Caco-2 (cell line): Measurements from ENCODE around the gene FOXD3. TPM values are rescaled to one million over a fixed set of nuclear protein-coding genes. Genes with fewer than 3 reads are reported as not detected.

Experiments used
- BruUV-seq: library from RNA; stranded (reverse); fragments of 400-500 nt; replicated peaks from 2 replicates; lab custom pipeline; 2021; lab: Mats Ljungman, UMichigan
- CTCF ChIA-PET: fragments of 300-600 bp; sonication (Branson Sonifier 250); formaldehyde crosslinking; loops from one replicate; lab custom pipeline; 2022; ENCODE audit warnings: antibody characterized with exemption; lab: Charles Lee
- POLR2A ChIA-PET: fragments of 300-600 bp; sonication (Branson Sonifier 250); formaldehyde crosslinking; loops from one replicate; lab custom pipeline; 2022; ENCODE audit warnings: antibody characterized with exemption; lab: Charles Lee
- DNase-seq, 2 experiments: peaks; one replicate each; pipeline versions ENCODE4 v3.0.0 to v3.0.0-alpha.2; 2020 to 2022
- H3K27me3 ChIP-seq: replicated peaks from 2 replicates; pipeline ENCODE4 v1.6.0; 2011; ENCODE audit warnings: low read length; ENCODE audit not compliant: control insufficient read depth, insufficient read depth
- H3K36me3 ChIP-seq: 2 replicates; pipeline ENCODE4 v1.5.1; 2011; ENCODE audit warnings: low read length; ENCODE audit not compliant: control insufficient read depth, insufficient read depth
- H3K4me1 ChIP-seq: fragments of 250-450 bp; sonication (Bioruptor Pico); 2 replicates; pipeline ENCODE4 v1.5.1; 2020; ENCODE audit warnings: mild to moderate bottlenecking
- H3K4me3 ChIP-seq: 2 replicates; pipeline ENCODE4 v1.5.1; 2011; ENCODE audit warnings: low read depth, mild to moderate bottlenecking, control low read depth, low read length
- H3K9me3 ChIP-seq: fragments of 250-450 bp; sonication (Bioruptor Pico); 2 replicates; pipeline ENCODE4 v1.5.1; 2020; ENCODE audit warnings: mild to moderate bottlenecking, moderate library complexity
- H3K27ac Mint-ChIP-seq: one replicate; pipeline ENCODE4 v1.8.0; 2022; ENCODE audit warnings: mixed read lengths; ENCODE audit not compliant: unreplicated experiment
- H3K27me3 Mint-ChIP-seq: one replicate; pipeline ENCODE4 v1.8.0; 2022; ENCODE audit warnings: mixed read lengths; ENCODE audit not compliant: insufficient read depth, unreplicated experiment
- H3K36me3 Mint-ChIP-seq: one replicate; pipeline ENCODE4 v1.8.0; 2022; ENCODE audit warnings: mild to moderate bottlenecking, mixed read lengths; ENCODE audit not compliant: insufficient read depth, unreplicated experiment
- H3K4me1 Mint-ChIP-seq: one replicate; pipeline ENCODE4 v1.8.0; 2022; ENCODE audit warnings: low read depth, mixed read lengths; ENCODE audit not compliant: unreplicated experiment
- H3K4me3 Mint-ChIP-seq: one replicate; pipeline ENCODE4 v1.8.0; 2022; ENCODE audit warnings: mild to moderate bottlenecking, moderate library complexity, mixed read lengths; ENCODE audit not compliant: unreplicated experiment
- H3K9me3 Mint-ChIP-seq: one replicate; pipeline ENCODE4 v1.8.0; 2022; ENCODE audit warnings: mixed read lengths; ENCODE audit not compliant: unreplicated experiment
- intact Hi-C: fragments of 100-400 bp; cut with micrococcal nuclease; formaldehyde crosslinking; loops from one replicate; pipeline ENCODE4 v1.10.0; 2022; ENCODE audit not compliant: unreplicated experiment
- total RNA-seq: library from RNA; stranded (reverse); gene quantifications from 2 replicates; pipeline ENCODE4 v1.2.3, GENCODE V29; 2022
- TF ChIP-seq, protein P1 (sequence below), 2 experiments: fragments of 200-600 bp in 1 of 2; IDR thresholded peaks; 1 replicate in 1 of 2; 2 replicates in 1 of 2; pipeline versions ENCODE4 v1.5.1 to v1.8.0; 2011 to 2022; ENCODE audit warnings: antibody characterized with exemption in 1 of 2, control low read depth in 1 of 2, inconsistent platforms in 1 of 2, low read depth in 1 of 2, low read length in 1 of 2, mild to moderate bottlenecking in 1 of 2, moderate library complexity in 1 of 2; ENCODE audit not compliant: insufficient read depth in 1 of 2, severe bottlenecking in 1 of 2, unreplicated experiment in 1 of 2

Gene FOXD3
- total RNA-seq, 1 experiment from 2014 or later, result not detected

DNA sequence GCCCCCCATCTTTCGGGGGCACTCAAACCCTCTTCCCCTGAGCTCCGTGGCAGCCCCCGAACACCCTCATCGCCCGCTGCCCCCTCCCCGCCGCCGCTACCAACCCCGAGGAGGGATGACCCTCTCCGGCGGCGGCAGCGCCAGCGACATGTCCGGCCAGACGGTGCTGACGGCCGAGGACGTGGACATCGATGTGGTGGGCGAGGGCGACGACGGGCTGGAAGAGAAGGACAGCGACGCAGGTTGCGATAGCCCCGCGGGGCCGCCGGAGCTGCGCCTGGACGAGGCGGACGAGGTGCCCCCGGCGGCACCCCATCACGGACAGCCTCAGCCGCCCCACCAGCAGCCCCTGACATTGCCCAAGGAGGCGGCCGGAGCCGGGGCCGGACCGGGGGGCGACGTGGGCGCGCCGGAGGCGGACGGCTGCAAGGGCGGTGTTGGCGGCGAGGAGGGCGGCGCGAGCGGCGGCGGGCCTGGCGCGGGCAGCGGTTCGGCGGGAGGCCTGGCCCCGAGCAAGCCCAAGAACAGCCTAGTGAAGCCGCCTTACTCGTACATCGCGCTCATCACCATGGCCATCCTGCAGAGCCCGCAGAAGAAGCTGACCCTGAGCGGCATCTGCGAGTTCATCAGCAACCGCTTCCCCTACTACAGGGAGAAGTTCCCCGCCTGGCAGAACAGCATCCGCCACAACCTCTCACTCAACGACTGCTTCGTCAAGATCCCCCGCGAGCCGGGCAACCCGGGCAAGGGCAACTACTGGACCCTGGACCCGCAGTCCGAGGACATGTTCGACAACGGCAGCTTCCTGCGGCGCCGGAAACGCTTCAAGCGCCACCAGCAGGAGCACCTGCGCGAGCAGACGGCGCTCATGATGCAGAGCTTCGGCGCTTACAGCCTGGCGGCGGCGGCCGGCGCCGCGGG is 837 bp downstream of the FOXD3 start:
- Histone ChIP-seq H3K4me1 (no peaks in the 10 kb centered on the region), H3K27me3 (no peaks in the 10 kb centered on the region), H3K4me3 (peak overlapping the region; percentile 40), H3K9me3 (no peaks in the 10 kb centered on the region), H3K36me3 (no peaks in the 10 kb centered on the region)
- H3K27me3 Mint-ChIP-seq, result peaks cover 40% of the 10 kb centered on the region
- ChIA-PET POLR2A (no interaction called here), CTCF (interaction anchor here (0.6 to 0.7 kb wide), 4 partner anchors 118 to 561 kb away, joined by 3 to 10 read pairs (median 4); no protein-coding TSS in a partner anchor)
- H3K27ac Mint-ChIP-seq, result no peak overlapping the region
- H3K9me3 Mint-ChIP-seq, result no peaks in the 10 kb centered on the region
- TF ChIP-seq, protein P1, sequence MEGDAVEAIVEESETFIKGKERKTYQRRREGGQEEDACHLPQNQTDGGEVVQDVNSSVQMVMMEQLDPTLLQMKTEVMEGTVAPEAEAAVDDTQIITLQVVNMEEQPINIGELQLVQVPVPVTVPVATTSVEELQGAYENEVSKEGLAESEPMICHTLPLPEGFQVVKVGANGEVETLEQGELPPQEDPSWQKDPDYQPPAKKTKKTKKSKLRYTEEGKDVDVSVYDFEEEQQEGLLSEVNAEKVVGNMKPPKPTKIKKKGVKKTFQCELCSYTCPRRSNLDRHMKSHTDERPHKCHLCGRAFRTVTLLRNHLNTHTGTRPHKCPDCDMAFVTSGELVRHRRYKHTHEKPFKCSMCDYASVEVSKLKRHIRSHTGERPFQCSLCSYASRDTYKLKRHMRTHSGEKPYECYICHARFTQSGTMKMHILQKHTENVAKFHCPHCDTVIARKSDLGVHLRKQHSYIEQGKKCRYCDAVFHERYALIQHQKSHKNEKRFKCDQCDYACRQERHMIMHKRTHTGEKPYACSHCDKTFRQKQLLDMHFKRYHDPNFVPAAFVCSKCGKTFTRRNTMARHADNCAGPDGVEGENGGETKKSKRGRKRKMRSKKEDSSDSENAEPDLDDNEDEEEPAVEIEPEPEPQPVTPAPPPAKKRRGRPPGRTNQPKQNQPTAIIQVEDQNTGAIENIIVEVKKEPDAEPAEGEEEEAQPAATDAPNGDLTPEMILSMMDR (IDR thresholded peaks at IDR 0.05; ENCODE audit: insufficient read depth in 1 of 2, low read depth in 1 of 2, low read length in 1 of 2, severe bottlenecking in 1 of 2, unreplicated experiment in 1 of 2), result no peak
- intact Hi-C loops, result loop anchor here (10.0 kb wide), 1 partner anchor 212 kb away; no protein-coding TSS in a partner anchor
- no peaks in the 10 kb centered on the region for H3K36me3 Mint-ChIP-seq
- H3K4me1 Mint-ChIP-seq, result no peaks in the 10 kb centered on the region
- no TSS peak for BruUV-seq
- peak; percentile 38 for DNase-seq
- H3K4me3 Mint-ChIP-seq, result peak overlapping the region; percentile 70

DNA sequence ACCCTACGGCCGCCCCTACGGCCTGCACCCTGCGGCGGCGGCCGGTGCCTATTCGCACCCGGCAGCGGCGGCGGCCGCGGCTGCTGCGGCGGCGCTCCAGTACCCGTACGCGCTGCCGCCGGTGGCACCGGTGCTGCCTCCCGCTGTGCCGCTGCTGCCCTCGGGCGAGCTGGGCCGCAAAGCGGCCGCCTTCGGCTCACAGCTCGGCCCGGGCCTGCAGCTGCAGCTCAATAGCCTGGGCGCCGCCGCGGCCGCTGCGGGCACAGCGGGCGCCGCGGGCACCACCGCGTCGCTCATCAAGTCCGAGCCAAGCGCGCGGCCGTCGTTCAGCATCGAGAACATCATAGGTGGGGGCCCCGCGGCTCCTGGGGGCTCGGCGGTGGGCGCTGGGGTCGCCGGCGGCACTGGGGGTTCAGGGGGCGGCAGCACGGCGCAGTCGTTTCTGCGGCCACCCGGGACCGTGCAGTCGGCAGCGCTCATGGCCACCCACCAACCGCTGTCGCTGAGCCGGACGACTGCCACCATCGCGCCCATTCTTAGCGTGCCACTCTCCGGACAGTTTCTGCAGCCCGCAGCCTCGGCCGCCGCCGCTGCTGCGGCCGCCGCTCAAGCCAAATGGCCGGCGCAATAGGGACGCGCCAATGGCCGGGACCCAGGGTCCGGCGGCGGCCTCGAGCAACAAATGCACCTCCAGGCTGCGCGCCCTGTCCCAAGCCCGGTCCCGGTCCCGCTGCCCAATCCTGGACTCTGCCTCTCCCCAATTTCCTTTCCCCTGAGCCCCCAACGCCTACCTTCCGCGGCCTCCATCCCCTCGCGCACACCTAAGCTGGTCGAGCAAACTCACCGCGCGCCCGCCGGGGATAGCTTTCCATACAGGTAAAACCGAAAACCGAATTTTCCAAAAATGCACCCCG is 1.8 kb downstream of the FOXD3 start:
- H3K27ac Mint-ChIP-seq, result no peak overlapping the region
- H3K36me3 Mint-ChIP-seq, result no peaks in the 10 kb centered on the region
- BruUV-seq, result no TSS peak
- H3K4me3 Mint-ChIP-seq, result peak overlapping the region; percentile 70
- H3K9me3 ChIP-seq, result no peaks in the 10 kb centered on the region
- H3K4me3 ChIP-seq, result no peak overlapping the region; the same call in 1 of the 2 replicates
- no peak for DNase-seq
- TF ChIP-seq, protein P1 (IDR thresholded peaks at IDR 0.05; ENCODE audit: insufficient read depth in 1 of 2, low read depth in 1 of 2, low read length in 1 of 2, severe bottlenecking in 1 of 2, unreplicated experiment in 1 of 2), result no peak
- no peaks in the 10 kb centered on the region for H3K4me1 ChIP-seq
- ChIA-PET CTCF (interaction anchor here (0.6 to 0.7 kb wide), 4 partner anchors 117 to 562 kb away, joined by 3 to 10 read pairs (median 4); no protein-coding TSS in a partner anchor), POLR2A (no interaction called here)
- peaks cover 37% of the 10 kb centered on the region for H3K27me3 Mint-ChIP-seq
- no peaks in the 10 kb centered on the region for H3K9me3 Mint-ChIP-seq
- H3K36me3 ChIP-seq, result no peaks in the 10 kb centered on the region
- intact Hi-C loops, result loop anchor here (10.0 kb wide), 1 partner anchor 211 kb away; no protein-coding TSS in a partner anchor
- H3K27me3 ChIP-seq, result no peaks in the 10 kb centered on the region
- no peaks in the 10 kb centered on the region for H3K4me1 Mint-ChIP-seq

DNA sequence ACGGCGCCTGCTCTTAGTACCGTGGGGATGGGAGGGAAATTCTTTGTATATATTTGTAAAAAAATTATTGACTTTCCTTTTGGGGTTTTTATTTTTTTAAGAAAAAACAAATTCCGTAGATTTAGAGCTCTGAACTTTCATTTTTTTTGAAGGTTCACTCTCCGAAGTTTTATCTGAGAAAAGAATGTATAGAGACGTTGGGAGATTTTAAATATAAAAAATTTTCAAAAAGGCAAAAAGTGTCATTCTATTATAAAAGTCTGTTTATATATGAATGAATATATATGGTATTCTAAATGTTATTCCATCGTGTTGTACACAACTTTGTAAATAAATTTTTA is 2.4 kb downstream of the FOXD3 start:
- CTCF ChIA-PET, result no interaction called here
- H3K36me3 Mint-ChIP-seq, result no peaks in the 10 kb centered on the region
- no peaks in the 10 kb centered on the region for H3K36me3 ChIP-seq
- H3K27me3 ChIP-seq, result no peaks in the 10 kb centered on the region
- H3K9me3 Mint-ChIP-seq, result no peaks in the 10 kb centered on the region
- intact Hi-C loops, result loop anchor here (5.0 to 10.0 kb wide), 2 partner anchors 43 to 210 kb away; partner anchors contain the start of gene ALG6
- H3K9me3 ChIP-seq, result no peaks in the 10 kb centered on the region
- TF ChIP-seq, protein P1 (IDR thresholded peaks at IDR 0.05; ENCODE audit: insufficient read depth in 1 of 2, low read depth in 1 of 2, low read length in 1 of 2, severe bottlenecking in 1 of 2, unreplicated experiment in 1 of 2), result no peak
- no peaks in the 10 kb centered on the region for H3K4me1 ChIP-seq
- no peak overlapping the region for H3K4me3 ChIP-seq
- peaks cover 38% of the 10 kb centered on the region for H3K27me3 Mint-ChIP-seq
- H3K4me1 Mint-ChIP-seq, result no peaks in the 10 kb centered on the region
- no peak overlapping the region for H3K27ac Mint-ChIP-seq
- H3K4me3 Mint-ChIP-seq, result peak overlapping the region; percentile 54
- no peak for DNase-seq
- POLR2A ChIA-PET, result no interaction called here
- no TSS peak for BruUV-seq
